ENCODE data around the gene GSE1.

DNA sequence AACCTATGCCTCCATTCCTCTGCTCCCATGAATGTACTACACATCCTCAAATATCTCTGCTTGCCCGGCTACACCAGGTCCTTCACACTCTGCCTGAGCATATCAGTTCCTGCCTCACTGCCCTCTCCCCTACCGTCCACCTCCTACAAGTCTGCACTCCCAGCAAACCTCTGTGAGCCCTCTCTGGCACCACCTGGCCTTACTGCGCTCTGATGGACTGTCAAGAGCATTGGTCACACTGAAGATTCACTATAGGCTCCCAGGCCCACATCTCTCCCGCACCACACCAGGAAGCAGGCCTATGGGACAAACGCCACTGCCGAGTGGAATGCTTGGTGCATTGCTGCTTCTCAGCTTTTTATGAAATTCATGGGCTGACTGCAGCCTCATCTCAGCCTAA, 66.7 kb downstream of the GSE1 start:
- TF ChIP-seq CTCF (conservative IDR thresholded peaks at IDR 0.05) (no peak), ZFX (IDR thresholded peaks at IDR 0.05) (no peak)

All from C4-2B (cell line).